IMR-90 (cell line): ENCODE results near the gene FAM131B. TPM values are rescaled to one million over a fixed set of nuclear protein-coding genes. Genes with fewer than 3 reads are reported as not detected.
A peak's percentile ranks its signal among the peaks of the same experiment; 100 is the strongest.

Experiments
- ATAC-seq: fragments of 200-7000 bp; cut with Tn5 transposase; 2 replicates; pipeline ENCODE4 v1.9.1; 2020; ENCODE audit warnings: low read depth, mild to moderate bottlenecking, moderate library complexity
- BruUV-seq: library from RNA; stranded (reverse); fragments of 400-500 nt; replicated peaks from 2 replicates; lab custom pipeline; 2021; lab: Mats Ljungman, UMichigan
- CTCF ChIA-PET: fragments of 300-600 bp; formaldehyde crosslinking; extraction: SDS; loops from one replicate; lab custom pipeline; 2021; ENCODE audit warnings: antibody characterized with exemption; lab: Yijun Ruan, JAX
- POLR2A ChIA-PET: fragments of 300-600 bp; sonication (Branson Sonifier 250); formaldehyde crosslinking; loops from one replicate; lab custom pipeline; 2022; ENCODE audit warnings: antibody characterized with exemption; ENCODE audit not compliant: unreplicated experiment; lab: Charles Lee
- DNase-seq: peaks from one replicate; pipeline ENCODE4 v3.0.0; 2013
- H2AFZ ChIP-seq: replicated peaks from 2 replicates; pipeline ENCODE3; 2013; ENCODE audit warnings: low read length, mild to moderate bottlenecking; ENCODE audit not compliant: poor library complexity
- H2AK5ac ChIP-seq: 2 replicates; pipeline ENCODE4 v1.6.1; 2013; ENCODE audit warnings: low read depth, low read length, inconsistent platforms
- H2AK9ac ChIP-seq: replicated peaks from 2 replicates; pipeline ENCODE3; 2013; ENCODE audit warnings: mild to moderate bottlenecking, low read depth, low read length, moderate library complexity; ENCODE audit not compliant: poor library complexity
- H2BK120ac ChIP-seq: 2 replicates; pipeline ENCODE4 v1.6.1; 2013; ENCODE audit warnings: low read depth, low read length, inconsistent platforms
- H2BK15ac ChIP-seq: 3 replicates; pipeline ENCODE4 v1.6.1; 2013; ENCODE audit warnings: low read depth, low read length, inconsistent platforms
- H2BK20ac ChIP-seq: 2 replicates; pipeline ENCODE4 v1.6.1; 2013; ENCODE audit warnings: low read depth, mild to moderate bottlenecking, inconsistent platforms, low read length, moderate library complexity
- H2BK5ac ChIP-seq: 2 replicates; pipeline ENCODE4 v1.6.1; 2013; ENCODE audit warnings: mild to moderate bottlenecking, low read depth, low read length, inconsistent platforms; ENCODE audit not compliant: poor library complexity, severe bottlenecking
- H3K14ac ChIP-seq: replicated peaks from 2 replicates; pipeline ENCODE4 v1.6.1; 2013; ENCODE audit warnings: low read depth, low read length, inconsistent platforms
- H3K18ac ChIP-seq: 2 replicates; pipeline ENCODE4 v1.6.1; 2013; ENCODE audit warnings: low read depth, low read length, control low read depth
- H3K23ac ChIP-seq: 2 replicates; pipeline ENCODE4 v1.6.1; 2013; ENCODE audit warnings: low read depth, low read length, inconsistent platforms
- H3K27ac ChIP-seq: 2 replicates; pipeline ENCODE4 v1.5.1; 2013; ENCODE audit warnings: mild to moderate bottlenecking, control low read depth, low read length; ENCODE audit not compliant: insufficient read depth
- H3K27me3 ChIP-seq: 2 replicates; pipeline ENCODE4 v1.6.1; 2013; ENCODE audit warnings: low read length; ENCODE audit not compliant: control insufficient read depth, insufficient read depth
- H3K36me3 ChIP-seq: 2 replicates; pipeline ENCODE4 v1.6.1; 2013; ENCODE audit warnings: low read length, mixed read lengths; ENCODE audit not compliant: control insufficient read depth, insufficient read depth
- H3K4ac ChIP-seq: 2 replicates; pipeline ENCODE4 v1.6.1; 2013; ENCODE audit warnings: low read depth, low read length, inconsistent platforms
- H3K4me1 ChIP-seq: 2 replicates; pipeline ENCODE4 v1.6.1; 2013; ENCODE audit warnings: low read length, mixed read lengths; ENCODE audit not compliant: control insufficient read depth, insufficient read depth
- H3K4me2 ChIP-seq: 2 replicates; pipeline ENCODE4 v1.6.1; 2013; ENCODE audit warnings: low read depth, mild to moderate bottlenecking, control low read depth, low read length, moderate library complexity
- H3K4me3 ChIP-seq: 2 replicates; pipeline ENCODE4 v1.5.1; 2013; ENCODE audit warnings: low read depth, mild to moderate bottlenecking, control low read depth, low read length, moderate library complexity; ENCODE audit not compliant: insufficient read depth
- H3K56ac ChIP-seq: 2 replicates; pipeline ENCODE4 v1.6.1; 2013; ENCODE audit warnings: low read length, inconsistent platforms; ENCODE audit not compliant: insufficient read depth; ENCODE audit errors: extremely low read depth
- H3K79me1 ChIP-seq, 2 experiments: 2 replicates each; pipeline ENCODE4 v1.6.1; 2013; ENCODE audit warnings: low read length in 2 of 2, inconsistent platforms in 1 of 2, low read depth in 1 of 2
- H3K9ac ChIP-seq: 2 replicates; pipeline ENCODE4 v1.6.1; 2013; ENCODE audit warnings: low read depth, low read length, control low read depth
- H3K9me1 ChIP-seq: 2 replicates; pipeline ENCODE4 v1.6.1; 2013; ENCODE audit warnings: low read length, inconsistent platforms; ENCODE audit not compliant: insufficient read depth
- H3K9me3 ChIP-seq: 2 replicates; pipeline ENCODE4 v1.6.1; 2013; ENCODE audit warnings: low read length; ENCODE audit not compliant: control insufficient read depth, insufficient read depth
- H4K20me1 ChIP-seq: 2 replicates; pipeline ENCODE4 v1.6.1; 2013; ENCODE audit warnings: low read length, inconsistent platforms; ENCODE audit not compliant: insufficient read depth
- H4K5ac ChIP-seq: 2 replicates; pipeline ENCODE4 v1.6.1; 2013; ENCODE audit warnings: mild to moderate bottlenecking, low read depth, low read length, control low read depth
- H4K8ac ChIP-seq, 2 experiments: 2 replicates each; pipeline ENCODE4 v1.6.1; 2013; ENCODE audit warnings: low read depth in 2 of 2, low read length in 2 of 2, control low read depth in 1 of 2, inconsistent platforms in 1 of 2
- H4K91ac ChIP-seq: 2 replicates; pipeline ENCODE4 v1.6.1; 2013; ENCODE audit warnings: low read depth, low read length, inconsistent platforms; ENCODE audit not compliant: insufficient read depth
- CHD1 ChIP-seq: IDR thresholded peaks from 2 replicates; pipeline ENCODE4 v1.6.1; 2012; ENCODE audit warnings: low read depth, low read length, improper control_type of control experiment
- CTCF ChIP-seq: conservative IDR thresholded peaks from 2 replicates; pipeline ENCODE4 v1.5.1; 2012; ENCODE audit warnings: mild to moderate bottlenecking, low read depth, low read length, improper control_type of control experiment
- MAZ ChIP-seq: IDR thresholded peaks from 2 replicates; pipeline ENCODE4 v1.6.1; 2012; ENCODE audit warnings: low read depth, mild to moderate bottlenecking, low read length, improper control_type of control experiment, moderate library complexity, borderline replicate concordance
- NFE2L2 ChIP-seq: fragments of 150-350 bp; IDR thresholded peaks from 2 replicates; pipeline ENCODE4 v1.6.1; 2016; ENCODE audit warnings: low read depth, mild to moderate bottlenecking, low read length
- RAD21 ChIP-seq: IDR thresholded peaks from 2 replicates; pipeline ENCODE4 v1.6.1; 2012; ENCODE audit warnings: low read length, improper control_type of control experiment
- SMC3 ChIP-seq: fragments of 150-350 bp; IDR thresholded peaks from 2 replicates; pipeline ENCODE4 v1.6.1; 2016; ENCODE audit warnings: low read depth, mild to moderate bottlenecking, antibody characterized with exemption, low read length, moderate library complexity
- WGBS, 2 experiments: methylation state at CpG; one replicate each; pipeline versions ENCODE4 v1.1.5 to v1.1.7; 2013; ENCODE audit warnings: missing lambda C conversion rate in 2 of 2; ENCODE audit not compliant: insufficient read length in 1 of 2; ENCODE audit errors: extremely low coverage in 2 of 2; 5-methylcytosine and 5-hydroxymethylcytosine counted together
- dilution Hi-C: fragments of 300-500 bp; cut with HindIII; formaldehyde crosslinking; loops from one replicate; pipeline ENCODE4 v1.14.3; 2018; ENCODE audit warnings: low sequenced_read_pairs; ENCODE audit not compliant: unreplicated experiment
- in situ Hi-C: fragments of 300-500 bp; cut with MboI; formaldehyde crosslinking; loops from 3 replicates; pipeline ENCODE4 v1.14.3; 2019; ENCODE audit warnings: low sequenced_read_pairs, inconsistent platforms, mixed read lengths
- intact Hi-C: fragments of 100-400 bp; cut with micrococcal nuclease; formaldehyde crosslinking; loops from 2 replicates; pipeline ENCODE4 v1.10.0; 2022
- polyA plus RNA-seq, 3 experiments: library from polyadenylated mRNA; depleted of rRNA; stranded (reverse); fragments of >200 nt; gene quantifications; 2 replicates each; pipeline ENCODE4 v1.2.3, GENCODE V29; 2012; ENCODE audit warnings: low replicate concordance in 1 of 3
- total RNA-seq: library from RNA; depleted of rRNA; stranded (reverse); fragments of >200 nt; gene quantifications from 2 replicates; pipeline ENCODE4 v1.2.3, GENCODE V29; 2012

Gene FAM131B
- total and polyA plus RNA-seq, 2 of the 4 experiments (the other 2 are of a cell fraction), result 3.4 to 4.3 TPM

DNA sequence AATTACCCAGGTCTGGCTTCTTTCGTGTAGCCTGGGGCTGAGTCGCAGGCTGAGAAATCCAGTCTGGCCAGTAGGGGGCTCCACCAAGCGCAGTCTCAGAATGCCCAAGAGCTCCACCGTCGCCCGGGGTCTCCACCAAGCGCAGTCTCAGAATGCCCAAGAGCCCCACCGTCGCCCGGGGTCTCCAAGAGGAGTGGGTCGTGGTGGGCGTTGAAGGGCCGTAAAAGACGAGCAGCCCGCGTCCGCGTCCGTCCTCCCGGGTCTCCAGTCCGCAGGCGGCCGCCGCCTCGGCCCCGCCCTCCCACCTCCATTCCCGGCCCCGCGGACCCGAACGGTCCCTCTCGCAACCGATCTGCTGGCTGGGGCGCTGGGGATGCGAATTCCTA lies 17.7 kb upstream of the FAM131B start:
- Histone ChIP-seq H4K8ac (peak overlapping the region; percentile 93 to 98), H2BK20ac (no peak overlapping the region), H2BK5ac (peak overlapping the region; percentile 96), H3K4ac (peak overlapping the region; percentile 96), H3K9me3 (no peaks in the 10 kb centered on the region), H3K4me1 (peaks cover 30% of the 10 kb centered on the region), H3K18ac (peak overlapping the region; percentile 78), H3K79me1 (peaks cover 9 to 49% of the 10 kb centered on the region in 2 experiments; a peak in 3 of 4 replicates), H2BK120ac (peak overlapping the region; percentile 89), H2BK15ac (peak overlapping the region; percentile 62; the same call in 2 of the 3 replicates), H3K4me2 (peak overlapping the region; percentile 64), H3K14ac (peak overlapping the region; percentile 92), H2AK5ac (peak overlapping the region; percentile 85), H3K9me1 (peaks cover 25% of the 10 kb centered on the region), H4K20me1 (peaks cover 35% of the 10 kb centered on the region), H3K27me3 (no peaks in the 10 kb centered on the region), H3K36me3 (peaks cover 29% of the 10 kb centered on the region), H2AK9ac (peak overlapping the region; percentile 98), H3K9ac (peak overlapping the region; percentile 98), H4K91ac (peak overlapping the region; percentile 91), H2AFZ (peak overlapping the region; percentile 80), H3K56ac (peak overlapping the region; percentile 99), H3K27ac (peak overlapping the region; percentile 100), H4K5ac (peak overlapping the region; percentile 85), H3K4me3 (peak overlapping the region; percentile 68), H3K23ac (peak overlapping the region; percentile 70)
- ATAC-seq, result peak; percentile 33
- 0% methylated on average over 2 of the region's 35 CpGs; no CpG with 5 or more reads in 1 of the 2 experiments for WGBS, 2 experiments
- intact Hi-C loops, result loop anchor here (1.0 to 5.0 kb wide), 3 partner anchors 92 to 818 kb away; partner anchors contain the start of gene CASP2
- ChIA-PET CTCF (interaction anchor here (0.6 to 2.1 kb wide), 12 partner anchors 11 to 1012 kb away, joined by 3 to 12 read pairs (median 5); partner anchors contain the start of genes FAM131B and GSTK1), POLR2A (no interaction called here)
- in situ Hi-C loops, result no loop called here
- DNase-seq, result peak; percentile 82
- BruUV-seq, result TSS peak; percentile 77
- dilution Hi-C loops, result no loop called here
- no peak for TF ChIP-seq NFE2L2
- TF ChIP-seq CTCF, result peak; percentile 85
- TF ChIP-seq CHD1, result peak; percentile 64; the same call in 1 of the 2 replicates
- TF ChIP-seq MAZ, result no peak; the same call in 1 of the 2 replicates
- TF ChIP-seq RAD21, result peak; percentile 54
- TF ChIP-seq SMC3, result peak; percentile 37
